ENCODE data around the gene SPON2. TPM values are rescaled to one million over a fixed set of nuclear protein-coding genes. Genes with fewer than 3 reads are reported as not detected.

Gene SPON2
- total RNA-seq, 1 experiment from 2014 or later = 6.6 TPM

GRCh38 chr4:1164040-1164439 is 8.3 kb downstream of the SPON2 start (continued):
- TF ChIP-seq ZBTB43 (CRISPR knock-in tag; IDR thresholded peaks at IDR 0.05) = no peak
- no peak for TF ChIP-seq FOXK1 (CRISPR knock-in tag; IDR thresholded peaks at IDR 0.05)
- no peak for TF ChIP-seq NR1H2 (CRISPR knock-in tag; IDR thresholded peaks at IDR 0.05)

GRCh38 chr4:1160351-1160750 is 12.0 kb downstream of the SPON2 start:
- no peak for TF ChIP-seq NFE2L1 (CRISPR knock-in tag; IDR thresholded peaks at IDR 0.05)
- TF ChIP-seq ATF6 (CRISPR knock-in tag; IDR thresholded peaks at IDR 0.05) = no peak
- no peak for TF ChIP-seq ZBTB43 (CRISPR knock-in tag; IDR thresholded peaks at IDR 0.05)
- no peak for TF ChIP-seq SMAD3 (CRISPR knock-in tag; IDR thresholded peaks at IDR 0.05; ENCODE audit: borderline replicate concordance)
- TF ChIP-seq FOXP4 (CRISPR knock-in tag; IDR thresholded peaks at IDR 0.05) = no peak
- TF ChIP-seq MLX (CRISPR knock-in tag; IDR thresholded peaks at IDR 0.05) = no peak
- TF ChIP-seq CTCF (IDR thresholded peaks at IDR 0.05) = no peak
- no peak for TF ChIP-seq ELF4 (CRISPR knock-in tag; IDR thresholded peaks at IDR 0.05; ENCODE audit: low read depth)
- no peak for TF ChIP-seq IRF2 (CRISPR knock-in tag; IDR thresholded peaks at IDR 0.05; ENCODE audit: borderline replicate concordance, low read depth)
- TF ChIP-seq MYBL2 (CRISPR knock-in tag; IDR thresholded peaks at IDR 0.05) = no peak
- TF ChIP-seq HMGXB4 (CRISPR knock-in tag; IDR thresholded peaks at IDR 0.05) = no peak
- no peak for TF ChIP-seq NFATC4 (CRISPR knock-in tag; IDR thresholded peaks at IDR 0.05)
- Mint-ChIP-seq H3K27me3 (ENCODE audit: low read depth) (peaks cover 46% of the 10 kb centered on the region), H3K36me3 (peaks cover 6% of the 10 kb centered on the region; the same call in 1 of the 2 replicates), H3K4me3 (no peak overlapping the region), H3K4me1 (no peaks in the 10 kb centered on the region), H3K27ac (no peak overlapping the region), H3K9me3 (peaks cover 33% of the 10 kb centered on the region)
- ATAC-seq (no peak), DNase-seq (ENCODE audit: low spot score) (no peak)
- POLR2A ChIA-PET = interaction anchor here (1.0 kb wide), 1 partner anchor 11 kb away, joined by 3 read pairs; no protein-coding TSS in a partner anchor
- CTCF ChIA-PET = no interaction called here
